Upper lobe of left lung (tissue), 6 donors: ENCODE measurements around the gene VWA8. TPM values are rescaled to one million over a fixed set of nuclear protein-coding genes. Genes with fewer than 3 reads are reported as not detected.
A peak's percentile ranks its signal among the peaks of the same experiment; 100 is the strongest.
"Not testable (repeated sequence)": the region's sequence is repeated elsewhere in the genome, so short reads cannot be mapped to it uniquely, and the experiment has no call there.

Source experiments
- ATAC-seq, 2 donors: fragments of 200-7000 bp; cut with Tn5 transposase; one replicate each; pipeline ENCODE4 v1.9.1; 2022; ENCODE audit warnings: mild to moderate bottlenecking in 2 of 2, moderate library complexity in 2 of 2; ENCODE audit not compliant: low FRiP score in 2 of 2
- DNase-seq, 2 donors: peaks; one replicate each; pipeline ENCODE4 v3.0.0-alpha.2; 2019 to 2020
- H3K27ac ChIP-seq, 4 donors: fragments of 200-600 bp; sonication (generic); one replicate each; pipeline ENCODE4 v1.5.1; 2016 to 2019
- H3K27me3 ChIP-seq, 4 donors: fragments of 200-600 bp; sonication (generic); one replicate each; pipeline ENCODE4 v1.5.1; 2017 to 2019
- H3K36me3 ChIP-seq, 4 donors: fragments of 200-600 bp; sonication (generic); one replicate each; pipeline ENCODE4 v1.5.1; 2016 to 2019
- H3K4me1 ChIP-seq, 4 donors: fragments of 200-600 bp; sonication (generic); one replicate each; pipeline ENCODE4 v1.5.1; 2018 to 2019
- H3K4me3 ChIP-seq, 4 donors: fragments of 200-600 bp; sonication (generic); one replicate each; pipeline ENCODE4 v1.5.1; 2017 to 2019; ENCODE audit warnings: mild to moderate bottlenecking in 2 of 4, moderate library complexity in 1 of 4
- H3K9me3 ChIP-seq, 4 donors: fragments of 200-600 bp; sonication (generic); one replicate each; pipeline ENCODE4 v1.5.1; 2018 to 2019
- CTCF ChIP-seq, 6 experiments: fragments of 450-650 bp in 4 of 6; fragments of 200-600 bp in 2 of 6; sonication (generic) in 2 of 6; IDR thresholded peaks; one replicate each; pipeline ENCODE4 v1.5.1; 2016 to 2019; ENCODE audit warnings: antibody characterized with exemption in 6 of 6
- EP300 ChIP-seq, 4 donors: sonication (generic); formaldehyde crosslinking; IDR thresholded peaks; one replicate each; pipeline ENCODE4 v1.5.1; 2017; ENCODE audit warnings: antibody characterized with exemption in 4 of 4, control low read depth in 2 of 4
- POLR2A ChIP-seq, 4 donors: fragments of 450-650 bp; IDR thresholded peaks; one replicate each; pipeline ENCODE4 v1.5.1; 2016 to 2017; ENCODE audit warnings: antibody characterized with exemption in 4 of 4, mild to moderate bottlenecking in 2 of 4
- POLR2AphosphoS5 ChIP-seq, 2 donors: sonication (generic); formaldehyde crosslinking; IDR thresholded peaks; one replicate each; pipeline ENCODE4 v1.5.1; 2017; ENCODE audit warnings: antibody characterized with exemption in 2 of 2
- WGBS, 2 donors: methylation state at CpG; one replicate each; pipeline ENCODE4 v1.1.5; 2017 to 2018; 5-methylcytosine and 5-hydroxymethylcytosine counted together
- total RNA-seq, 6 donors: library from RNA; depleted of rRNA in 4 of 6; stranded (reverse); fragments of >200 nt in 4 of 6; gene quantifications; one replicate each; pipeline versions ENCODE4 v1.1.0 to v1.2.1, GENCODE V29; 2016 to 2021
- donor health status: DM: no; HTN: no; CAD: no; lungs with moderate emphysema.
- donor health status: DM: no; HTN: yes; CAD: no; lungs with severe emphysema.

The VWA8 gene
- total RNA-seq, 6 donors from 2014 or later, result 15.0 to 39.8 (median 16.9) TPM

GRCh38 chr13:41651413-41652058, 309.4 kb downstream of the VWA8 start:
- H3K4me3 ChIP-seq, result no peak overlapping the region
- H3K4me1 ChIP-seq, result peaks cover 18 to 52% (median 25%) of the 10 kb centered on the region in 4 donors
- no peaks in the 10 kb centered on the region for H3K36me3 ChIP-seq
- ATAC-seq (no peak), DNase-seq (no peak)
- H3K9me3 ChIP-seq, result no peaks in the 10 kb centered on the region
- no peaks in the 10 kb centered on the region for H3K27me3 ChIP-seq
- WGBS, 2 donors, result 73 to 93% methylated on average over 1 of the region's 1 CpG
- peak overlapping the region; percentile 48 to 90 (median 69) for H3K27ac ChIP-seq
- no peak for TF ChIP-seq POLR2A (IDR thresholded peaks at IDR 0.05)
- no peak for TF ChIP-seq POLR2AphosphoS5 (IDR thresholded peaks at IDR 0.05)
- TF ChIP-seq EP300 (IDR thresholded peaks at IDR 0.05), result no peak
- TF ChIP-seq CTCF (IDR thresholded peaks at IDR 0.05), result no peak

- TF ChIP-seq POLR2AphosphoS5 (IDR thresholded peaks at IDR 0.05), result no peak
- no peak for TF ChIP-seq EP300 (IDR thresholded peaks at IDR 0.05)
- TF ChIP-seq POLR2A (IDR thresholded peaks at IDR 0.05), result no peak
- TF ChIP-seq CTCF (IDR thresholded peaks at IDR 0.05), result no peak
- DNase-seq (no peak), ATAC-seq (no peak)
- Histone ChIP-seq H3K27ac (peak overlapping the region; percentile 8 to 90 (median 58)), H3K4me1 (peaks cover 23 to 60% (median 29%) of the 10 kb centered on the region in 4 donors), H3K36me3 (no peaks in the 10 kb centered on the region), H3K9me3 (no peaks in the 10 kb centered on the region), H3K27me3 (no peaks in the 10 kb centered on the region), H3K4me3 (no peak overlapping the region)
- 85 to 95% methylated on average over 2 of the region's 2 CpGs for WGBS, 2 donors
Measured at GRCh38 chr13:41650706-41651105, 310.2 kb downstream of the VWA8 start.

- peak overlapping the region in 3 of 4 donors; percentile 67 to 90 (median 77) for H3K27ac ChIP-seq
- WGBS, 2 donors, result 67 to 68% methylated on average over 3 of the region's 3 CpGs
- no peak for DNase-seq
Measured at GRCh38 chr13:41649659-41650058, 311.2 kb downstream of the VWA8 start.

GRCh38 chr13:41648314-41648935, 312.5 kb downstream of the VWA8 start:
- H3K9me3 ChIP-seq, result no peaks in the 10 kb centered on the region
- TF ChIP-seq POLR2A (IDR thresholded peaks at IDR 0.05), result no peak
- TF ChIP-seq POLR2AphosphoS5 (IDR thresholded peaks at IDR 0.05), result no peak
- TF ChIP-seq EP300 (IDR thresholded peaks at IDR 0.05), result peak in 1 of 4 donors; percentile 9
- no peak for TF ChIP-seq CTCF (IDR thresholded peaks at IDR 0.05)
- H3K36me3 ChIP-seq, result no peaks in the 10 kb centered on the region
- H3K4me1 ChIP-seq, result peaks cover 37 to 83% (median 45%) of the 10 kb centered on the region in 4 donors
- H3K4me3 ChIP-seq, result no peak overlapping the region
- H3K27ac ChIP-seq, result peak overlapping the region; percentile 59 to 90 (median 72)
- WGBS, 2 donors, result 43 to 52% methylated on average over 5 of the region's 5 CpGs
- ATAC-seq, result no peak
- no peaks in the 10 kb centered on the region for H3K27me3 ChIP-seq
- DNase-seq, result no peak

More at GRCh38 chr13:41649659-41650058, 311.2 kb downstream of the VWA8 start:
- Histone ChIP-seq H3K36me3 (no peaks in the 10 kb centered on the region), H3K4me1 (peaks cover 33 to 70% (median 39%) of the 10 kb centered on the region in 4 donors), H3K27me3 (no peaks in the 10 kb centered on the region), H3K9me3 (no peaks in the 10 kb centered on the region), H3K4me3 (no peak overlapping the region)
- ATAC-seq, result no peak
- TF ChIP-seq CTCF (IDR thresholded peaks at IDR 0.05) (peak in 4 of 6 experiments; percentile 16 to 28 (median 22)), POLR2AphosphoS5 (IDR thresholded peaks at IDR 0.05) (no peak)

- H3K27ac ChIP-seq, result peak overlapping the region; percentile 59 to 90 (median 72)
- H3K4me1 ChIP-seq, result peaks cover 39 to 88% (median 45%) of the 10 kb centered on the region in 4 donors
- 68 to 79% methylated on average over 10 of the region's 10 CpGs for WGBS, 2 donors
Measured at GRCh38 chr13:41647699-41648313, 313.1 kb downstream of the VWA8 start.

More at GRCh38 chr13:41647699-41648313, 313.1 kb downstream of the VWA8 start:
- H3K36me3 ChIP-seq, H3K27me3 ChIP-seq, DNase-seq, H3K9me3 ChIP-seq, H3K4me3 ChIP-seq, ATAC-seq: not testable (repeated sequence)
